ENCODE measurements around the gene GALNS. TPM values are rescaled to one million over a fixed set of nuclear protein-coding genes. Genes with fewer than 3 reads are reported as not detected.

The GALNS gene
- polyA plus RNA-seq, 1 experiment, result 11.6 TPM

DNA sequence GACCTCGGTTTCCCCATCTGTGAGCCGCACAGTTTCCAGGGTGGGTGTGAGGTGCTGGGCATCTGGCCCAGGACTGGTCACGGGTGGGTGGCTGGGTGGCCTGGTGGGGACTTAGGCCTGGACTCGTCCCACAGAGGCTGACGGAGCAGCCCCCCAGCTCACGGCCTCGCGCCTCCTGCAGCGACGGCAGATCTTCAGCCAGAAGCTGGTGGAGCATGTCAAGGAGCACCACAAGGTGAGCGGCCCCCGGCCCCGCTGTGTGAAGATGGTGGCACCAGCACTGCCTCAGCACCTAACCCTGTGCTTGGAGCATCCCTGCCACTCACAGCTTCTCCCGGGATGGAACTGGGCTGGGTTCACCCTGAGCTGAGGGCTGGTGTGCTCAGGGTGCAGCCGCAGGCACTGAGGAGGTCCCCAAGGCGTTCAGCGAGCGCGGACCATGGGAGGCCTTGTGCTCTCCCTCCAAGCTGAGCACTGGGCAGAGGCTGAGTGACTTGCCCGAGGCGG, 50.8 kb downstream of the GALNS start:
- ChIA-PET CTCF (no interaction called here), POLR2A (no interaction called here)

DNA sequence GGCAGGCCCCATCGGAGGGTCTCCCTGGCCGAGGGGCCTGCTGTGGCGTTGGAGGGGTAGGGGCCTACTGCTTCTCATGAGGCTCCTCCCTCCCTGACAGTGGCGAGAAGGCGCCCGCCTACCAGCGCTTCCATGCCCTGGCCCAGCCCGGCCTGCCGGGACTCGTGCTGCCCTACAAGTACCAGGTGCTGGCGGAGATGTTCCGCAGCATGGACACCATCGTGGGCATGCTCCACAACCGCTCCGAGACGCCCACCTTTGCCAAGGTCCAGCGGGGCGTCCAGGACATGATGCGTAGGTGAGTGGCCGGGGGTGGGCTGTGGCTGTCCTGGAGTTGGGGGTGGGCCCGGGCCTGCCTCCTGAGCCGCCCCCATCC, 51.4 kb downstream of the GALNS start:
- no peaks in the 10 kb centered on the region for H3K27me3 ChIP-seq (ENCODE audit: control insufficient read depth, insufficient read depth, low read length)
- H3K4me3 ChIP-seq (ENCODE audit: low read depth, low read length), result no peak overlapping the region; the same call in 1 of the 2 replicates
- H3K27ac ChIP-seq (ENCODE audit: low read depth, low read length), result no peak overlapping the region
- ChIA-PET POLR2A (no interaction called here), CTCF (no interaction called here)
- H3K9me3 ChIP-seq (ENCODE audit: control insufficient read depth, insufficient read depth, low read length), result no peaks in the 10 kb centered on the region; the same call in 1 of the 2 replicates
- DNase-seq (ENCODE audit: low read depth, low spot score), result no peak
- TF ChIP-seq, protein P1, sequence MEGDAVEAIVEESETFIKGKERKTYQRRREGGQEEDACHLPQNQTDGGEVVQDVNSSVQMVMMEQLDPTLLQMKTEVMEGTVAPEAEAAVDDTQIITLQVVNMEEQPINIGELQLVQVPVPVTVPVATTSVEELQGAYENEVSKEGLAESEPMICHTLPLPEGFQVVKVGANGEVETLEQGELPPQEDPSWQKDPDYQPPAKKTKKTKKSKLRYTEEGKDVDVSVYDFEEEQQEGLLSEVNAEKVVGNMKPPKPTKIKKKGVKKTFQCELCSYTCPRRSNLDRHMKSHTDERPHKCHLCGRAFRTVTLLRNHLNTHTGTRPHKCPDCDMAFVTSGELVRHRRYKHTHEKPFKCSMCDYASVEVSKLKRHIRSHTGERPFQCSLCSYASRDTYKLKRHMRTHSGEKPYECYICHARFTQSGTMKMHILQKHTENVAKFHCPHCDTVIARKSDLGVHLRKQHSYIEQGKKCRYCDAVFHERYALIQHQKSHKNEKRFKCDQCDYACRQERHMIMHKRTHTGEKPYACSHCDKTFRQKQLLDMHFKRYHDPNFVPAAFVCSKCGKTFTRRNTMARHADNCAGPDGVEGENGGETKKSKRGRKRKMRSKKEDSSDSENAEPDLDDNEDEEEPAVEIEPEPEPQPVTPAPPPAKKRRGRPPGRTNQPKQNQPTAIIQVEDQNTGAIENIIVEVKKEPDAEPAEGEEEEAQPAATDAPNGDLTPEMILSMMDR (IDR thresholded peaks at IDR 0.05; ENCODE audit: low read depth, low read length), result no peak

More for the DNA sequence above, 50.8 kb downstream of the GALNS start:
- H3K4me3 ChIP-seq (ENCODE audit: low read depth, low read length), result no peak overlapping the region
- TF ChIP-seq, protein P1 (IDR thresholded peaks at IDR 0.05; ENCODE audit: low read depth, low read length), result no peak
- no peaks in the 10 kb centered on the region for H3K27me3 ChIP-seq (ENCODE audit: control insufficient read depth, insufficient read depth, low read length)
- H3K27ac ChIP-seq (ENCODE audit: low read depth, low read length), result no peak overlapping the region
- DNase-seq (ENCODE audit: low read depth, low spot score), result no peak
- no peaks in the 10 kb centered on the region; the same call in 1 of the 2 replicates for H3K9me3 ChIP-seq (ENCODE audit: control insufficient read depth, insufficient read depth, low read length)

DNA sequence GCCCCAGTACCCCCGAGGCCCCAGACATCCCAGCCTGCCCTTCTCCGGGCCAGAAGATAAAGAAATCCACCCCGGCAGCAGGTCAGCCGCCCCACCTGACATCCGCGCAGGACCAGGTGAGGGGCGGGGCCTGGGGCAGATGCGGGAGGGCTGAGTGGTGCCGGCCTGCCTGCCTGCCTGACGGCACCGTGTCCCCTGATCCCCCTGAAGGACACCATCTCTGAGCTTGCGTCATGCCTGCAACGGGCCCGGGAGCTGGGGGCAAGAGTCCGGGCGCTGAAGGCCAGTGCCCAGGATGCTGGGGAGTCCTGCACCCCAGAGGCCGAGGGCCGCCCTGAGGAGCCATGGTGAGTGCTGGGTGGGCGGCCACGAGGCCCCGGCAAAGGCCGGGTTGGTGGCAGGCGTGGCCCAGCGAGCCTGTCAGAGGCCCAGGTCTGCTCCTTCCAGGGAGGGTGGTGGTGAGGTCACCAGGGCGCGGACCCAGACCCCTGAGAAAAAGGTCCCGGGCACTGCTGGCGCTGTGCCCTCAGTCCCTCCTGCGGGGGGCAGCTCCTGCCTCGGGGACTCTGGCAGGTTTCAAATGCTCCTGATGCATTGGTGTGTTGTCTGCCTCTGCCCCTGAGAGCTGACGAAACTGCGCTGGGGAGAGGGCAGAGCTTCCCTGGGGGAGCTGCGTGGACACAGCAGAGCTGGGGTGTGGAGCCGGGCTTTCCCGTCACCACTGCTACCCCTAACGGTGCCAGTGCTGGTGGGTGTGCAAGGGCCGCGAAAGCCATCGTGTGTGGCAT, 52.0 kb downstream of the GALNS start:
- peak overlapping the region; percentile 57 for H3K4me3 ChIP-seq (ENCODE audit: low read depth, low read length)
- H3K27me3 ChIP-seq (ENCODE audit: control insufficient read depth, insufficient read depth, low read length), result no peaks in the 10 kb centered on the region
- POLR2A ChIA-PET, result no interaction called here
- H3K27ac ChIP-seq (ENCODE audit: low read depth, low read length), result no peak overlapping the region
- H3K9me3 ChIP-seq (ENCODE audit: control insufficient read depth, insufficient read depth, low read length), result no peaks in the 10 kb centered on the region; the same call in 1 of the 2 replicates
- CTCF ChIA-PET, result no interaction called here
- DNase-seq (ENCODE audit: low read depth, low spot score), result no peak
- TF ChIP-seq, protein P1 (IDR thresholded peaks at IDR 0.05; ENCODE audit: low read depth, low read length), result no peak

DNA sequence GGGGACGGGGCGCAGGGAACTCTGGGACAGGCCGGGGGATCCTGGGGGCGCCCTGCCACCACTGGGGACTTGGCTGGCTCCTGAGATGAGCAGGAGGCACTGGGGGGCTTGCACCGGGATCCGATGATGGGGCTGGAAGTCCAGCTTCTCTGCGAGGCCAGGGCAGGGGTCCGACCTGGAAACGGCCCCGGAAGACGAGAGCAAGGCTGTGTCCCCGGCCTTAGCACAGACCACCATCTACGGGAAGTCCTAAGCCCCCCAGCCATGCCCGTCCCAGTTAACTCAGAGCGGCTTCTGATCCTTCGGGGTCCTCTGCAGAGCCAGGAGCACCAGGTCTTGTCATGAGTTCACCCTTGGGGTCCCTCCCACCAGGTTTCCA, 52.6 kb downstream of the GALNS start:
- POLR2A ChIA-PET, result interaction anchor here (1.6 kb wide), 1 partner anchor 17 kb away, joined by 4 read pairs; no protein-coding TSS in a partner anchor

More for the DNA sequence above, 52.6 kb downstream of the GALNS start:
- no peak overlapping the region for H3K27ac ChIP-seq (ENCODE audit: low read depth, low read length)
- no peak for DNase-seq (ENCODE audit: low read depth, low spot score)
- no peaks in the 10 kb centered on the region for H3K27me3 ChIP-seq (ENCODE audit: control insufficient read depth, insufficient read depth, low read length)
- TF ChIP-seq, protein P1 (IDR thresholded peaks at IDR 0.05; ENCODE audit: low read depth, low read length), result no peak
- CTCF ChIA-PET, result no interaction called here
- H3K9me3 ChIP-seq (ENCODE audit: control insufficient read depth, insufficient read depth, low read length), result no peaks in the 10 kb centered on the region; the same call in 1 of the 2 replicates
- H3K4me3 ChIP-seq (ENCODE audit: low read depth, low read length), result peak overlapping the region; percentile 57

All from AG04450 (cell line).